Caco-2 (cell line): ENCODE results near the gene RACGAP1. TPM values are rescaled to one million over a fixed set of nuclear protein-coding genes. Genes with fewer than 3 reads are reported as not detected.

Experiments used
- BruUV-seq: library from RNA; stranded (reverse); fragments of 400-500 nt; replicated peaks from 2 replicates; lab custom pipeline; 2021; lab: Mats Ljungman, UMichigan
- CTCF ChIA-PET: fragments of 300-600 bp; sonication (Branson Sonifier 250); formaldehyde crosslinking; loops from one replicate; lab custom pipeline; 2022; ENCODE audit warnings: antibody characterized with exemption; lab: Charles Lee
- POLR2A ChIA-PET: fragments of 300-600 bp; sonication (Branson Sonifier 250); formaldehyde crosslinking; loops from one replicate; lab custom pipeline; 2022; ENCODE audit warnings: antibody characterized with exemption; lab: Charles Lee
- DNase-seq, 2 experiments: peaks; one replicate each; pipeline versions ENCODE4 v3.0.0 to v3.0.0-alpha.2; 2020 to 2022
- H3K27me3 ChIP-seq: replicated peaks from 2 replicates; pipeline ENCODE4 v1.6.0; 2011; ENCODE audit warnings: low read length; ENCODE audit not compliant: control insufficient read depth, insufficient read depth
- H3K36me3 ChIP-seq: 2 replicates; pipeline ENCODE4 v1.5.1; 2011; ENCODE audit warnings: low read length; ENCODE audit not compliant: control insufficient read depth, insufficient read depth
- H3K4me1 ChIP-seq: fragments of 250-450 bp; sonication (Bioruptor Pico); 2 replicates; pipeline ENCODE4 v1.5.1; 2020; ENCODE audit warnings: mild to moderate bottlenecking
- H3K4me3 ChIP-seq: 2 replicates; pipeline ENCODE4 v1.5.1; 2011; ENCODE audit warnings: low read depth, mild to moderate bottlenecking, control low read depth, low read length
- H3K9me3 ChIP-seq: fragments of 250-450 bp; sonication (Bioruptor Pico); 2 replicates; pipeline ENCODE4 v1.5.1; 2020; ENCODE audit warnings: mild to moderate bottlenecking, moderate library complexity
- H3K27ac Mint-ChIP-seq: one replicate; pipeline ENCODE4 v1.8.0; 2022; ENCODE audit warnings: mixed read lengths; ENCODE audit not compliant: unreplicated experiment
- H3K27me3 Mint-ChIP-seq: one replicate; pipeline ENCODE4 v1.8.0; 2022; ENCODE audit warnings: mixed read lengths; ENCODE audit not compliant: insufficient read depth, unreplicated experiment
- H3K36me3 Mint-ChIP-seq: one replicate; pipeline ENCODE4 v1.8.0; 2022; ENCODE audit warnings: mild to moderate bottlenecking, mixed read lengths; ENCODE audit not compliant: insufficient read depth, unreplicated experiment
- H3K4me1 Mint-ChIP-seq: one replicate; pipeline ENCODE4 v1.8.0; 2022; ENCODE audit warnings: low read depth, mixed read lengths; ENCODE audit not compliant: unreplicated experiment
- H3K4me3 Mint-ChIP-seq: one replicate; pipeline ENCODE4 v1.8.0; 2022; ENCODE audit warnings: mild to moderate bottlenecking, moderate library complexity, mixed read lengths; ENCODE audit not compliant: unreplicated experiment
- H3K9me3 Mint-ChIP-seq: one replicate; pipeline ENCODE4 v1.8.0; 2022; ENCODE audit warnings: mixed read lengths; ENCODE audit not compliant: unreplicated experiment
- intact Hi-C: fragments of 100-400 bp; cut with micrococcal nuclease; formaldehyde crosslinking; loops from one replicate; pipeline ENCODE4 v1.10.0; 2022; ENCODE audit not compliant: unreplicated experiment
- total RNA-seq: library from RNA; stranded (reverse); gene quantifications from 2 replicates; pipeline ENCODE4 v1.2.3, GENCODE V29; 2022
- TF ChIP-seq, protein P1 (sequence below), 2 experiments: fragments of 200-600 bp in 1 of 2; IDR thresholded peaks; 1 replicate in 1 of 2; 2 replicates in 1 of 2; pipeline versions ENCODE4 v1.5.1 to v1.8.0; 2011 to 2022; ENCODE audit warnings: antibody characterized with exemption in 1 of 2, control low read depth in 1 of 2, inconsistent platforms in 1 of 2, low read depth in 1 of 2, low read length in 1 of 2, mild to moderate bottlenecking in 1 of 2, moderate library complexity in 1 of 2; ENCODE audit not compliant: insufficient read depth in 1 of 2, severe bottlenecking in 1 of 2, unreplicated experiment in 1 of 2

The RACGAP1 gene
- total RNA-seq, 1 experiment from 2014 or later = 131 TPM

DNA sequence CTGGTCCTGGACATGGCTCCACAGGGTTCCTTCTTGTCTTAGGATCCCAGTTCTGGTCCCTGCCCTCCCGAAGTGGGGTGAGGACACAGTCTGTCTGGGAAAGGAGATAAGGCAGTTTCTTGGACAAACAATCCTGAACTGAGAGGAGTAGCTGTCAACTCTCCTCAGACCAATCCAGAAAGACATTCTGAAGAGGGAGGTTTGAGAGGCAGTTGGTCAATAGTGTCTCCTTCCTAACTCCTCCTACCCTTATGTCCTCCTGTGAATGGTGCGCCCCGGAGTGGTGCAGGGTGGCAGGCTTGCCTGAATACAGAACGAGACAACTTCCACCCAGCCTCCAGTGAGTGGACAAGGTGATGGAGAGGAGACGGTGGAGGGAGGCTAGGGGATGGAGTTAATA lies 16.7 kb upstream of the RACGAP1 start:
- Mint-ChIP-seq H3K4me1 (peaks cover 11% of the 10 kb centered on the region), H3K4me3 (no peak overlapping the region), H3K27ac (no peak overlapping the region), H3K9me3 (no peaks in the 10 kb centered on the region), H3K36me3 (no peaks in the 10 kb centered on the region), H3K27me3 (no peaks in the 10 kb centered on the region)
- no TSS peak for BruUV-seq
- ChIA-PET CTCF (interaction anchor here (1.1 to 1.3 kb wide), 2 partner anchors 14 to 28 kb away, joined by 4 to 5 read pairs; no protein-coding TSS in a partner anchor), POLR2A (no interaction called here)
- Histone ChIP-seq H3K9me3 (no peaks in the 10 kb centered on the region), H3K4me3 (no peak overlapping the region), H3K27me3 (no peaks in the 10 kb centered on the region), H3K36me3 (no peaks in the 10 kb centered on the region), H3K4me1 (peaks cover 9% of the 10 kb centered on the region)
- peak in 1 of 2 experiments; percentile 31 for DNase-seq
- intact Hi-C loops = no loop called here
- TF ChIP-seq, protein P1, sequence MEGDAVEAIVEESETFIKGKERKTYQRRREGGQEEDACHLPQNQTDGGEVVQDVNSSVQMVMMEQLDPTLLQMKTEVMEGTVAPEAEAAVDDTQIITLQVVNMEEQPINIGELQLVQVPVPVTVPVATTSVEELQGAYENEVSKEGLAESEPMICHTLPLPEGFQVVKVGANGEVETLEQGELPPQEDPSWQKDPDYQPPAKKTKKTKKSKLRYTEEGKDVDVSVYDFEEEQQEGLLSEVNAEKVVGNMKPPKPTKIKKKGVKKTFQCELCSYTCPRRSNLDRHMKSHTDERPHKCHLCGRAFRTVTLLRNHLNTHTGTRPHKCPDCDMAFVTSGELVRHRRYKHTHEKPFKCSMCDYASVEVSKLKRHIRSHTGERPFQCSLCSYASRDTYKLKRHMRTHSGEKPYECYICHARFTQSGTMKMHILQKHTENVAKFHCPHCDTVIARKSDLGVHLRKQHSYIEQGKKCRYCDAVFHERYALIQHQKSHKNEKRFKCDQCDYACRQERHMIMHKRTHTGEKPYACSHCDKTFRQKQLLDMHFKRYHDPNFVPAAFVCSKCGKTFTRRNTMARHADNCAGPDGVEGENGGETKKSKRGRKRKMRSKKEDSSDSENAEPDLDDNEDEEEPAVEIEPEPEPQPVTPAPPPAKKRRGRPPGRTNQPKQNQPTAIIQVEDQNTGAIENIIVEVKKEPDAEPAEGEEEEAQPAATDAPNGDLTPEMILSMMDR (IDR thresholded peaks at IDR 0.05; ENCODE audit: insufficient read depth in 1 of 2, low read depth in 1 of 2, low read length in 1 of 2, severe bottlenecking in 1 of 2, unreplicated experiment in 1 of 2) = no peak

DNA sequence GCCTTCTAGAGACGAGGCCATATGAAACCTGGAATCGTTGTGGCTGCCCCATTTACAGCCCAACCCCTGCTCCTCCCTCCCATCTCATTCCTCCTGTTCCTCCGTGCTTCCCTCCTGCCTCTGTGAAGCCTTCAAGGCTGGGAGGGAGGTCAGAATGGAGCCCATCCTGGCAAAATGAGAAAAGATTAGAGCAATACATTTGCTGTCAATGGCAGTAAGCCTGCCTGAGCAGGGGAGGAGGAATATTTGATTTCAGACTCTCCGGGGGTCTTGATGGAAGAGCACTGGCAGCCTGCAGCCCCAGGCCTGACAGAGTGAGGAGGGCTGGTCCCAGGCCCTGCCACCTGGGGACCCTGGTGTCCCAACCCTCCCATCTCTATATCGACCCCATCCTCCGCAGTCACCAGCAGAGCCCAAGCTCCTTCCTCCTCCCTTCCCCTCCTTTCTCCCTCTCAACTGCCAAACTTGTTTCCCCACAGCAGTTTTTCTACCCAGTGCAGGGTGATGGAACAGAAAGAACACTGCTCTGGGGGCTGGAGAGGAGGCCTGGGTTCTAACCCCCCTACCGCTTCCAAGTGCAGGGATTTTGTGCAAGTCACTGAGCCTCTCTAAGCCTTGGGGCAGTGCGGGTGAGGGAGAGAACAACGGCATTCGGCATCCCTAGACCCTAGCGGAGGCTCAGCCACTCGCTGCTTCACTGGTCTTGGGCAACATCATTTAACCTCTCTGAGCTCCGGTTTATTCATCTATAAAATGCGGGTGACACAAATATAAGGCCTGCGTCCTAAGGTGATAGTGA lies 16.0 kb upstream of the RACGAP1 start:
- Mint-ChIP-seq H3K36me3 (no peaks in the 10 kb centered on the region), H3K4me1 (peaks cover 11% of the 10 kb centered on the region), H3K4me3 (no peak overlapping the region), H3K27me3 (no peaks in the 10 kb centered on the region), H3K27ac (no peak overlapping the region), H3K9me3 (no peaks in the 10 kb centered on the region)
- intact Hi-C loops = no loop called here
- Histone ChIP-seq H3K4me1 (peaks cover 9% of the 10 kb centered on the region), H3K36me3 (no peaks in the 10 kb centered on the region), H3K4me3 (no peak overlapping the region), H3K9me3 (no peaks in the 10 kb centered on the region), H3K27me3 (no peaks in the 10 kb centered on the region)
- CTCF ChIA-PET = interaction anchor here (0.6 to 6.2 kb wide), 3 partner anchors 15 to 409 kb away, joined by 4 to 93 read pairs (median 8); no protein-coding TSS in a partner anchor
- TF ChIP-seq, protein P1 (IDR thresholded peaks at IDR 0.05; ENCODE audit: insufficient read depth in 1 of 2, low read depth in 1 of 2, low read length in 1 of 2, severe bottlenecking in 1 of 2, unreplicated experiment in 1 of 2) = no peak
- POLR2A ChIA-PET = no interaction called here
- no TSS peak for BruUV-seq
- peak in 1 of 2 experiments; percentile 19 for DNase-seq

DNA sequence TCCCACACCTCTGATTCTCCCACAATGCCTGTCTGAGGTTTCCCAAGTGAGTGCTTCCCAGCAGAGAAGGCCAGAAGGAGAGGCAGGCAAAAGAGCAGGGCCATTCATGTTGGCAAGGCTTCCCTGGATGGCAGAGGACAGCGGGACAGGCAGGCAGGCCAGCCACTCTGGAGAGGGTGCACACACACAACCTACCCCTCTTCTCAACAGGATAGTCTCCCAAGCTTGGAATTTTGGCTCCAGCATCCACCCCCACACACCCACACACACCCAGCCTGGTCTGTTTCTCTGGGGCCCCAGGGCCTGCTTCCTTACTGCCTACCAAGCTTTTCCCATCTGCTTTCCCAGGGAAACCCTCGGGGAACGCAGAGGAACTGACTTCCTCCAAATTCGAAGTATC lies 15.4 kb upstream of the RACGAP1 start:
- Histone ChIP-seq H3K4me1 (peaks cover 9% of the 10 kb centered on the region), H3K9me3 (no peaks in the 10 kb centered on the region), H3K4me3 (no peak overlapping the region), H3K27me3 (no peaks in the 10 kb centered on the region), H3K36me3 (no peaks in the 10 kb centered on the region)
- TF ChIP-seq, protein P1 (IDR thresholded peaks at IDR 0.05; ENCODE audit: insufficient read depth in 1 of 2, low read depth in 1 of 2, low read length in 1 of 2, severe bottlenecking in 1 of 2, unreplicated experiment in 1 of 2) = no peak
- peak in 1 of 2 experiments; percentile 12 for DNase-seq
- BruUV-seq = no TSS peak
- Mint-ChIP-seq H3K27ac (no peak overlapping the region), H3K27me3 (no peaks in the 10 kb centered on the region), H3K4me1 (peaks cover 11% of the 10 kb centered on the region), H3K36me3 (no peaks in the 10 kb centered on the region), H3K9me3 (no peaks in the 10 kb centered on the region), H3K4me3 (no peak overlapping the region)
- CTCF ChIA-PET = interaction anchor here (0.6 to 6.2 kb wide), 5 partner anchors 16 to 408 kb away, joined by 3 to 93 read pairs (median 6); no protein-coding TSS in a partner anchor
- POLR2A ChIA-PET = no interaction called here
- intact Hi-C loops = no loop called here
